HepG2 (cell line): Measurements from ENCODE around the gene NCOA4. TPM values are rescaled to one million over a fixed set of nuclear protein-coding genes. Genes with fewer than 3 reads are reported as not detected.

Experiments used
- GZF1 ChIP-seq: sonication (generic); formaldehyde crosslinking; IDR thresholded peaks from 2 replicates; pipeline ENCODE4 v1.5.1; 2020; ENCODE audit warnings: mild to moderate bottlenecking, missing genetic modification reagents
- HIC2 ChIP-seq: sonication (generic); formaldehyde crosslinking; IDR thresholded peaks from 2 replicates; pipeline ENCODE4 v1.9.0; 2022; ENCODE audit warnings: low read depth, missing genetic modification reagents
- HNRNPK ChIP-seq: fragments of 200-400 bp; formaldehyde crosslinking; IDR thresholded peaks from 2 replicates; pipeline ENCODE4 v1.6.1; 2018; ENCODE audit warnings: low read length, low read depth, moderate library complexity, mild to moderate bottlenecking; ENCODE audit not compliant: poor library complexity, severe bottlenecking
- NBN ChIP-seq: fragments of 450-650 bp; conservative IDR thresholded peaks from 2 replicates; pipeline ENCODE4 v1.6.1; 2017
- NPAS2 ChIP-seq: sonication (generic); formaldehyde crosslinking; IDR thresholded peaks from 2 replicates; pipeline ENCODE4 v1.8.0; 2022; ENCODE audit warnings: mild to moderate bottlenecking, missing genetic modification reagents, borderline replicate concordance
- RFXANK ChIP-seq: IDR thresholded peaks from 2 replicates; pipeline ENCODE4 v1.6.1; 2016
- SOX5 ChIP-seq: IDR thresholded peaks from 2 replicates; pipeline ENCODE4 v1.6.1; 2016; ENCODE audit warnings: borderline replicate concordance
- YY1 ChIP-seq: IDR thresholded peaks from 2 replicates; pipeline ENCODE4 v1.6.1; 2011; ENCODE audit warnings: low read length, low read depth, moderate library complexity, mild to moderate bottlenecking; ENCODE audit not compliant: insufficient read depth, insufficient replicate concordance
- ZNF230 ChIP-seq: sonication (generic); formaldehyde crosslinking; IDR thresholded peaks from 2 replicates; pipeline ENCODE4 v1.4.0; 2020; ENCODE audit warnings: mild to moderate bottlenecking, missing genetic modification reagents
- ZNF563 ChIP-seq: sonication (generic); formaldehyde crosslinking; IDR thresholded peaks from 2 replicates; pipeline ENCODE4 v1.8.0; 2022; ENCODE audit warnings: mild to moderate bottlenecking, moderate library complexity, missing genetic modification reagents
- ZNF672 ChIP-seq: sonication (generic); formaldehyde crosslinking; IDR thresholded peaks from 2 replicates; pipeline ENCODE4 v1.8.1; 2022; ENCODE audit warnings: missing genetic modification reagents
- polyA plus RNA-seq, 8 experiments: library from polyadenylated mRNA; depleted of rRNA in 3 of 8; stranded (reverse) in 7 of 8; unstranded in 1 of 8; fragments of >200 nt; fragmentation: Illumina TruSeq in 4 of 8; extraction: Trizol in 4 of 8; gene quantifications; 2 replicates each; pipeline versions ENCODE4 v1.2.1 to v1.2.3, GENCODE V29; 2011 to 2016; ENCODE audit warnings: low read depth in 4 of 8, missing spikeins in 1 of 8, mixed read lengths in 1 of 8; ENCODE audit not compliant: insufficient read depth in 1 of 8
- total RNA-seq, 5 experiments: library from RNA; depleted of rRNA; stranded (reverse); fragments of >200 nt; fragmentation: Illumina TruSeq; extraction: Trizol; gene quantifications; 2 replicates each; pipeline ENCODE4 v1.2.3, GENCODE V29; 2016; ENCODE audit warnings: low read depth in 1 of 5
- TF ChIP-seq, protein P1 (sequence below): sonication (generic); formaldehyde crosslinking; IDR thresholded peaks from 2 replicates; pipeline ENCODE4 v1.4.0; 2020; ENCODE audit warnings: missing genetic modification reagents
- TF ChIP-seq, protein P2 (sequence below): sonication (generic); formaldehyde crosslinking; IDR thresholded peaks from 2 replicates; pipeline ENCODE4 v1.4.0; 2020; ENCODE audit warnings: mild to moderate bottlenecking, missing genetic modification reagents
- TF ChIP-seq, protein P3 (sequence below): fragments of 450-650 bp; IDR thresholded peaks from 2 replicates; pipeline ENCODE4 v1.6.1; 2017

NCOA4 gene
- total and polyA plus RNA-seq, 2 of the 13 experiments (the other 11 are each of a cell fraction or from before 2014, with no cell fraction given): 306 to 400 TPM

GRCh38 chr10:46030091-46030937 lies at the start of gene NCOA4 (continued):
- TF ChIP-seq, protein P1, sequence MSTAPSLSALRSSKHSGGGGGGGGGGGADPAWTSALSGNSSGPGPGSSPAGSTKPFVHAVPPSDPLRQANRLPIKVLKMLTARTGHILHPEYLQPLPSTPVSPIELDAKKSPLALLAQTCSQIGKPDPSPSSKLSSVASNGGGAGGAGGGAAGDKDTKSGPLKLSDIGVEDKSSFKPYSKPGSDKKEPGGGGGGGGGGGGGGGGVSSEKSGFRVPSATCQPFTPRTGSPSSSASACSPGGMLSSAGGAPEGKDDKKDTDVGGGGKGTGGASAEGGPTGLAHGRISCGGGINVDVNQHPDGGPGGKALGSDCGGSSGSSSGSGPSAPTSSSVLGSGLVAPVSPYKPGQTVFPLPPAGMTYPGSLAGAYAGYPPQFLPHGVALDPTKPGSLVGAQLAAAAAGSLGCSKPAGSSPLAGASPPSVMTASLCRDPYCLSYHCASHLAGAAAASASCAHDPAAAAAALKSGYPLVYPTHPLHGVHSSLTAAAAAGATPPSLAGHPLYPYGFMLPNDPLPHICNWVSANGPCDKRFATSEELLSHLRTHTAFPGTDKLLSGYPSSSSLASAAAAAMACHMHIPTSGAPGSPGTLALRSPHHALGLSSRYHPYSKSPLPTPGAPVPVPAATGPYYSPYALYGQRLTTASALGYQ (CRISPR knock-in tag): 0 out of 2 replicates have a peak, but pooled peaks have one; percentile 43
- TF ChIP-seq ZNF563 (CRISPR knock-in tag) (peak; percentile 93; the same call in 1 of the 2 replicates), ZNF672 (no peak), YY1 (peak; percentile 64), HIC2 (CRISPR knock-in tag) (no peak; the same call in 1 of the 2 replicates), SOX5 (peak; percentile 61), GZF1 (CRISPR knock-in tag) (no peak), NPAS2 (CRISPR knock-in tag) (no peak), ZNF230 (no peak), HNRNPK (peak; percentile 84), NBN (no peak), RFXANK (CRISPR knock-in tag) (peak; percentile 46; the same call in 1 of the 2 replicates)
- TF ChIP-seq, protein P2, sequence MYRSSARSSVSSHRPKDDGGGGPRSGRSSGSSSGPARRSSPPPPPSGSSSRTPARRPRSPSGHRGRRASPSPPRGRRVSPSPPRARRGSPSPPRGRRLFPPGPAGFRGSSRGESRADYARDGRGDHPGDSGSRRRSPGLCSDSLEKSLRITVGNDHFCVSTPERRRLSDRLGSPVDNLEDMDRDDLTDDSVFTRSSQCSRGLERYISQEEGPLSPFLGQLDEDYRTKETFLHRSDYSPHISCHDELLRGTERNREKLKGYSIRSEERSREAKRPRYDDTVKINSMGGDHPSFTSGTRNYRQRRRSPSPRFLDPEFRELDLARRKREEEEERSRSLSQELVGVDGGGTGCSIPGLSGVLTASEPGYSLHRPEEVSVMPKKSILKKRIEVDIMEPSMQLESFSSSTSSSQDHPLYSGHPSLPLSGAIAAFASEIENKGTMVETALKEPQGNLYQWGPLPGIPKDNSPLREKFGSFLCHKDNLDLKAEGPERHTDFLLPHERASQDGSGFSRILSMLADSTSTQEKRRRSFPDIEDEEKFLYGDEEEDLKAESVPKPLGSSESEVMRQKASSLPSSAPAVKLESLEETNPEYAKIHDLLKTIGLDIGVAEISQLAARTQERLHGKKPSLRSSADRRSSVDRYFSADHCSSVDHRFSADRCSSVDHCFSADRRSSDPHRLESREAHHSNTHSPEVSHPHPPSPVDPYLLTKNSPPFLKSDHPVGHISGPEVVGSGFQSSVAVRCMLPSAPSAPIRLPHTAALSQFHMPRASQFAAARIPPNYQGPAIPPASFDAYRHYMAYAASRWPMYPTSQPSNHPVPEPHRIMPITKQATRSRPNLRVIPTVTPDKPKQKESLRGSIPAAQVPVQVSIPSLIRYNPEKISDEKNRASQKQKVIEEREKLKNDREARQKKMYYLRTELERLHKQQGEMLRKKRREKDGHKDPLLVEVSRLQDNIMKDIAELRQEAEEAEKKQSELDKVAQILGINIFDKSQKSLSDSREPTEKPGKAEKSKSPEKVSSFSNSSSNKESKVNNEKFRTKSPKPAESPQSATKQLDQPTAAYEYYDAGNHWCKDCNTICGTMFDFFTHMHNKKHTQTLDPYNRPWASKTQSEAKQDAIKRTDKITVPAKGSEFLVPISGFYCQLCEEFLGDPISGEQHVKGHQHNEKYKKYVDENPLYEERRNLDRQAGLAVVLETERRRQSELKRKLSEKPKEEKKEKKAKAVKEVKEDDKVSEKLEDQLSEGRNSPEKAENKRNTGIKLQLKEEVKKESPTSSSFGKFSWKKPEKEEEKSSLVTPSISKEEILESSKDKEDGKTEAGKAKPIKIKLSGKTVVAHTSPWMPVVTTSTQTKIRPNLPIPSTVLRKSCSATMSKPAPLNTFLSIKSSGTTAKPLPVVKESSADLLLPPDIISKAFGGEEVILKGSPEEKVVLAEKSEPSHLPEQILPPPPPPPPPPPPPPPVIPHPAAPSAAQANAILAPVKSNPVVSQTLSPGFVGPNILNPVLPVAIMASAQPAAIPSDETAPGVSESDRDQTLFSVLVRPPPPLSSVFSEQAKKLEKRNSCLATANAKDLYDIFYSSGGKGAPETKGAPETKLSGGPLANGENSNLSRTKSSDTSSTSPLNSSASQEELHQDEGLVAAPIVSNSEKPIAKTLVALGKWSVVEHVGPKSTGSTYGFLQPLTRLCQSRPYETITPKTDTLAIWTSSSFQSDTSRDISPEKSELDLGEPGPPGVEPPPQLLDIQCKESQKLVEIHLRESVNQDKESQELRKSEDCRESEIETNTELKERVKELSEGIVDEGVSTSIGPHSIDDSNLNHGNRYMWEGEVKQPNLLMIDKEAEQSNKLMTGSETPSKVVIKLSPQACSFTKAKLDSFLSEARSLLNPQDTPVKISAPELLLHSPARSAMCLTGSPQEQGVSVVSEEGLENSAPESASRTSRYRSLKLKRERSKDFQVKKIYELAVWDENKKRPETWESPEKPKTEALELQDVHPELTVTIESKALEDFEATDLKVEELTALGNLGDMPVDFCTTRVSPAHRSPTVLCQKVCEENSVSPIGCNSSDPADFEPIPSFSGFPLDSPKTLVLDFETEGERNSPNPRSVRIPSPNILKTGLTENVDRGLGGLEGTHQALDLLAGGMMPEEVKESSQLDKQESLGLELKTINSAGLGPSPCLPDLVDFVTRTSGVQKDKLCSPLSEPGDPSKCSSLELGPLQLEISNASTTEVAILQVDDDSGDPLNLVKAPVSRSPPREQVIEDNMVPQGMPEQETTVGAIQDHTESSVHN (CRISPR knock-in tag): no peak
- TF ChIP-seq, protein P3, sequence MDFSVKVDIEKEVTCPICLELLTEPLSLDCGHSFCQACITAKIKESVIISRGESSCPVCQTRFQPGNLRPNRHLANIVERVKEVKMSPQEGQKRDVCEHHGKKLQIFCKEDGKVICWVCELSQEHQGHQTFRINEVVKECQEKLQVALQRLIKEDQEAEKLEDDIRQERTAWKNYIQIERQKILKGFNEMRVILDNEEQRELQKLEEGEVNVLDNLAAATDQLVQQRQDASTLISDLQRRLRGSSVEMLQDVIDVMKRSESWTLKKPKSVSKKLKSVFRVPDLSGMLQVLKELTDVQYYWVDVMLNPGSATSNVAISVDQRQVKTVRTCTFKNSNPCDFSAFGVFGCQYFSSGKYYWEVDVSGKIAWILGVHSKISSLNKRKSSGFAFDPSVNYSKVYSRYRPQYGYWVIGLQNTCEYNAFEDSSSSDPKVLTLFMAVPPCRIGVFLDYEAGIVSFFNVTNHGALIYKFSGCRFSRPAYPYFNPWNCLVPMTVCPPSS: no peak
